Epithelial cell of proximal tubule (primary cell): ENCODE results near the gene SCD5. TPM values are rescaled to one million over a fixed set of nuclear protein-coding genes. Genes with fewer than 3 reads are reported as not detected.

ENCODE experiments used
- DNase-seq: peaks from one replicate; pipeline ENCODE4 v3.0.0-alpha.2; 2011; ENCODE audit warnings: low read depth
- H3K4me3 ChIP-seq: 2 replicates; pipeline ENCODE4 v1.5.1; 2011; ENCODE audit warnings: low read depth, mild to moderate bottlenecking, low read length
- total RNA-seq: library from RNA; depleted of rRNA; stranded (reverse); fragments of >200 nt; gene quantifications from 2 replicates; pipeline ENCODE4 v1.2.3, GENCODE V29; 2015
- TF ChIP-seq, protein P1 (sequence below): conservative IDR thresholded peaks from 2 replicates; pipeline ENCODE4 v1.5.1; 2012; ENCODE audit warnings: low read depth, mild to moderate bottlenecking, low read length

SCD5 gene
- total RNA-seq, 1 donor from 2014 or later: 22.7 TPM

DNA sequence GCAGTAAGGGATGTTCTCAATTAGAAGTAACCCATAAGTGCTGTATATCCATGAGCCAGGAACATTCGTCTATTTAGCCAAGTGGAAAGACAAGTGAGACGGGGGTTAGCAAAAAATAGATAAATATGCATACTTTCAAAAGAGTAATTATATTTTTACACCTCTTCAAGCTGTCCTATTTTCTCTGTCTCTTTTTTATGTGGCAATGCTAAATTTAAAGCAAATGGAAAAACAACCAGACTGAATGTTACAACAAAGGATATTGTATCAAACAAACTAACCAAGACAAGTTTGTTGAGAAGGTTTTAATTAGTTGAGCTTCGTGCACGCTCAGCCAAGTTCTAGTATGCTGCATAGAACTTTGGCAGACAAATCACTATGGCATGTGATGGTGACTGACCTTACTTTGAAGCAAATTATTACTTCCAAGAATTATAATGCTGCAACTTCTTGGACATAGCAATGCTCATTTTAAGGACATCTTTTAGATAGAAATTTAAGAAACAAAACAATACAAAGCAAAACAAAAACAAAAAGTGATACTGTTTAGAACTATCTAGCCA is 175.4 kb downstream of the SCD5 start:
- TF ChIP-seq, protein P1, sequence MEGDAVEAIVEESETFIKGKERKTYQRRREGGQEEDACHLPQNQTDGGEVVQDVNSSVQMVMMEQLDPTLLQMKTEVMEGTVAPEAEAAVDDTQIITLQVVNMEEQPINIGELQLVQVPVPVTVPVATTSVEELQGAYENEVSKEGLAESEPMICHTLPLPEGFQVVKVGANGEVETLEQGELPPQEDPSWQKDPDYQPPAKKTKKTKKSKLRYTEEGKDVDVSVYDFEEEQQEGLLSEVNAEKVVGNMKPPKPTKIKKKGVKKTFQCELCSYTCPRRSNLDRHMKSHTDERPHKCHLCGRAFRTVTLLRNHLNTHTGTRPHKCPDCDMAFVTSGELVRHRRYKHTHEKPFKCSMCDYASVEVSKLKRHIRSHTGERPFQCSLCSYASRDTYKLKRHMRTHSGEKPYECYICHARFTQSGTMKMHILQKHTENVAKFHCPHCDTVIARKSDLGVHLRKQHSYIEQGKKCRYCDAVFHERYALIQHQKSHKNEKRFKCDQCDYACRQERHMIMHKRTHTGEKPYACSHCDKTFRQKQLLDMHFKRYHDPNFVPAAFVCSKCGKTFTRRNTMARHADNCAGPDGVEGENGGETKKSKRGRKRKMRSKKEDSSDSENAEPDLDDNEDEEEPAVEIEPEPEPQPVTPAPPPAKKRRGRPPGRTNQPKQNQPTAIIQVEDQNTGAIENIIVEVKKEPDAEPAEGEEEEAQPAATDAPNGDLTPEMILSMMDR: no peak
- DNase-seq: no peak
- no peak overlapping the region for H3K4me3 ChIP-seq

DNA sequence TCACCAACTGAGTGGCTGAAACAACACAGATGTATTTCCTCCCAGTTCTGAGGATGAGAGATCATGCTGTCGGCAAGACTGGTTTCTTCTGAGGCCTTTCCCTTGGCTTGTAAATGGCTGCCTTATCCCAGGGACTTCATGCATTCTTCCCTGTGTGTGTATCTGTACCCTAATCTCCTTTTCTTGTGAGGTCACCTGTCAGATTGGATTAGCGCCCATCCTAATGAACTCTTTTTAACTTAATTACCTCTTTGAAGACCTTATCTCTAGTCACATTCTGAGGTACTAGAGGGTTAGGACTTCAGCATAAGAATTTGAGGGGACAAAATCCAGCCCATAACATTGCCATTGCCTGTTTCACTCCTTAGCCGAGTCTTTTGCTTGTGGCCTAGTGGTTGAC is 177.3 kb downstream of the SCD5 start:
- no peak overlapping the region for H3K4me3 ChIP-seq
- TF ChIP-seq, protein P1: no peak
- DNase-seq: no peak

DNA sequence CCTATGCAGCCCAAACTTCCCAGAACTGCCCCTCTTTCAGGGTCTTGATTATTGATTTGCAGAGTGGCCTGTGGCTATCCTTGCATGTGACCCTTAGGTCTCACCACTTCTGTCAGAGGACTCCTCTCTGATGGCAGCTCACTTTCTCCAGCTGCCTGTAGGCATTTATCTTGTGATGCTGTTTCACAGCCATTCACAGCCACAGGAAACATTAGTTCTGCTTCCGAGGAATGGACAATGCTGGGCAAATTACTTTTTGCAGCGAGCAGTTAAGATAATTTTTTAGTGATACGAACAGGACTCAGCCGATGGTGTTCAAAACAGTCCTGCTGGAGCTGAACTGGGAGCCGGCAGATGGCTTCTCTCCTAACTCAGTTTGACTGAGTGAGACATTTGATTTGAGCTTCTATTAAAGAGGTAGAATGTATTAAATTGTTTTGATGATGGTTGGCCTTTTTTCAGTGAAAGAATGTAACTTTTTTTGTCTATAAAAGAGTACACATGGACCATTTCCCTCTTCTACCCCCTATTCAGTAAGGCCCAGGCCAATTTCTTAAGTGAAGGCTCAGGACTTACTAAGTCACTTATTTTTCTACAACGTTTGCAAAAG is 178.4 kb downstream of the SCD5 start:
- no peak overlapping the region for H3K4me3 ChIP-seq
- TF ChIP-seq, protein P1: no peak
- DNase-seq: no peak

DNA sequence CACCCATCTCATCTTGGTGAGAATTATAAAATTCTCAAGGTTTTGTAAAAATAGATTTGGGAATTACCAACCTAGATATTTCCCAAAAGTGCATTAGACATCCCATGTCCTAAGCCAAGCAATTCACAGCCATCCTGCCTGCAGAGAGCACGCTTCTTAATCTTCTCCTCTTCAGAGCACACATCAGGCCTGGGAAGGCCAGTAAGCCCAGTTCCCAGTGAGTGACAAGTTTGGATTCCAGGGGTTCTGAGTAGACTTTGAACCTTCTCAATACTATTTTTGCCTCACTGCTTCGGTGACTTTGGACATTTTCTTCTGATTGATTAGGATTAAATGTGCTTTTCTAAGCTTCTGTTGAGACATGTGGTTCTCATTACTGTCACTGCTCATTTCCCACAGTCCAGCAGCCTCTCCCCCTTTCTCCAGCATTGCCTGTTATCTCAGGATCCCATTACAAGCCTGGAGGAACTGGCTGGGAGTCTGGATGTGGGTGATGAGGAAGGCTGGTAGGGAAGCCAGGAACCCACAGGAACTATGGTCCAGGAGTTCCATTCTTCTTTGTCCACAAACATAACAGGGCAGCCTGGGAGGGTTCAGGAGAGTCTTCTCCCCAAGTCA is 180.4 kb downstream of the SCD5 start:
- TF ChIP-seq, protein P1: no peak
- DNase-seq: no peak
- H3K4me3 ChIP-seq: no peak overlapping the region

DNA sequence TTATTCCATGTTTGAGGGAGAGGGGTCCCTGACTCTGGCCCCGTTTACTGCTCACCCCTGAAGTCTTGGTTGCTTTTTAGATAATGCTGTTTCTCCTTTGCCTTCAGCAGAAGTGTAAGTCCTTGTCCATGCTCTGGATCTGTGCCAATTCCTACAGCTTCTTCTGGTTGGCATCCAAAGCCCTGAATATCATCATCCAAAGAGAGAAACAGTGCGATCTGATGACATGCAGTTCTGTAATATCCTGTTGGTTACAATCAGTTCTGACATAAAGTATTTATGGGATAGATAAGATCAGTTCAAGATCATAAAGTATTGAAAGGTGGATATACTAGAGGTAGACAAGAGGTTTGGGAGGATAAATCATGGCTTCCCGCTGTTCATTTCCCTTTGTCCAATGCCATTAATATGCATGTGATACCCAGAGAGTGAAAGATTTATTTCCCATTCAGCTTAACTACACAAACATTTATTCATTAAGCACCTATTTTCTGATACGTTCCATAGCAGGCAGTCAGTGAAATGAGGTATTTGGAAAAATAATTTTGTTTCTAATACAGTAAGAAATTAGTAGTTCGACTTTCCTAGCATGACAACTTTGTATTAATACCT is 183.7 kb downstream of the SCD5 start:
- no peak overlapping the region for H3K4me3 ChIP-seq
- TF ChIP-seq, protein P1: no peak
- no peak for DNase-seq

DNA sequence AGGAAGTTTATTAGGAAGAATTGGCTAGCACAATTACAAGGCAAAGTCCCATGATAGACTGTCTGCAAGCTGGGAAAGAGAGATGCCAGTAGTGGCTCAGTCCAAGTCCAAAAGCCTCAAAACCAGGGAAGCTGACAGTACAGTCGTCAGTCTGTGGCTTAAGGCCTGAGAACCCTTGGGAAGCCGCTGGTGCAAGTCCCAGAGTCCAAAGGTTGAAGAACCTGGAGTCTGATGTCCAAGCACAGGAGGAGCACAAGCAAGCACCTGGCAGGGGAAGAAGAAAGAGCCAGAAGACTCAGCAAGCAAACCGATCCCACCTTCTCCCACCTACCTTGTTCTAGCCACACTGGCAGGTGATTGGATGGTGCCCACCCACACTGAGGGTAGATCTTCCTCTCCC is 185.5 kb downstream of the SCD5 start:
- H3K4me3 ChIP-seq: no peak overlapping the region
- TF ChIP-seq, protein P1: no peak
- DNase-seq: no peak
